GM19463 (cell line): ENCODE measurements around the gene ALLC.

Experiments used
- ATAC-seq: cut with Tn5 transposase; IDR thresholded peaks from one replicate; pipeline ENCODE4 v1.9.1; 2021; ENCODE audit warnings: mild to moderate bottlenecking, moderate library complexity; ENCODE audit not compliant: unreplicated experiment

Gene ALLC

GRCh38 chr2:3639015-3639630 lies 18.9 kb upstream of the ALLC start:
- ATAC-seq, result no peak

GRCh38 chr2:3639653-3640052 lies 18.3 kb upstream of the ALLC start:
- no peak for ATAC-seq

GRCh38 chr2:3641181-3641580 lies 16.8 kb upstream of the ALLC start:
- no peak for ATAC-seq

DNA sequence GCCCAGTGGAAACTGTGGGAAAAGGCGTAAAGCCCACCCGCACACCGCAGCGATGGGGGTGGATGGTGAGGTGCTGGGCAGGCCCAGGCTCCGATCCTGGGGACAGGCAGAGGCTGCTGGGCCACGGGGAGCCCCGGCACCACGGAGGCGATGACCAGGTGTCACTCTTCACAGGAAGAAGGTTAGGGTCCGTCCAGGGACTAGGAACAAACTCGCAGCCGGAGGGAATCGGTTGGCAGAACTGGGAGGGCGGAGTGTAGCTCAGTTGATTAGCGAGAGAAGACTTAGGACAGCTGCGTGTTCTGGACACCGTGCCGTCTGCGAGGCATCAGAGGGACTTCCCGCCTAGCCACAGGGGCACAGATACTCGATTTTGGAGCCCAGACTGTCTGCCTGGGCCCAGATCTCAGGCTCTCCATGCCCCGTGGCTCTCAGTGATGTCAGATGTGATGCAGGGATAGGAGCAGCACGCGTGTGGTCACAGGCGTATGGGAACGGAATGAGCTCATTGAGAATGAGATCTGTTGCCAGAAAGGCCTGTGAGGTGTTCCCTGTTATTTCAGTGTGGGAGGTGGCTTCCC lies 16.1 kb upstream of the ALLC start:
- ATAC-seq, result no peak

GRCh38 chr2:3642521-3643215 lies 15.3 kb upstream of the ALLC start:
- no peak for ATAC-seq

- ATAC-seq, result no peak
Observed at GRCh38 chr2:3643371-3644245, 14.4 kb upstream of the ALLC start.

DNA sequence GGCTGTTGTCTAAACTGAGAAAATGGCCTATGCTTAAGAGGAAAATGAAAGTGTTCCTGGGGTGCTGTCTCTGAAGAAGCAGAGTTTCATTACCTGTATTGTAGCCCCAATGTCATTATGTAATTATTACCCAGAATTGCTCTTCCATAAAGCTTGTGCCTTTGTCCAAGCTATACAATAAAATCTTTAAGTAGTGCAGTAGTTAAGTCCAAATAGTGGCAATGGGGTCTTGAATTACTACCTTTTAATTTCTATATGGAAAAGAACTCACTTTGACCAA lies 13.8 kb upstream of the ALLC start:
- peak; percentile 54 for ATAC-seq

GRCh38 chr2:3644891-3645605 lies 13.0 kb upstream of the ALLC start:
- ATAC-seq, result no peak

- ATAC-seq, result no peak
Observed at GRCh38 chr2:3645745-3646389, 12.1 kb upstream of the ALLC start.

- ATAC-seq, result no peak
Observed at GRCh38 chr2:3646446-3646845, 11.6 kb upstream of the ALLC start.

GRCh38 chr2:3647246-3647645 lies 10.8 kb upstream of the ALLC start:
- no peak for ATAC-seq

DNA sequence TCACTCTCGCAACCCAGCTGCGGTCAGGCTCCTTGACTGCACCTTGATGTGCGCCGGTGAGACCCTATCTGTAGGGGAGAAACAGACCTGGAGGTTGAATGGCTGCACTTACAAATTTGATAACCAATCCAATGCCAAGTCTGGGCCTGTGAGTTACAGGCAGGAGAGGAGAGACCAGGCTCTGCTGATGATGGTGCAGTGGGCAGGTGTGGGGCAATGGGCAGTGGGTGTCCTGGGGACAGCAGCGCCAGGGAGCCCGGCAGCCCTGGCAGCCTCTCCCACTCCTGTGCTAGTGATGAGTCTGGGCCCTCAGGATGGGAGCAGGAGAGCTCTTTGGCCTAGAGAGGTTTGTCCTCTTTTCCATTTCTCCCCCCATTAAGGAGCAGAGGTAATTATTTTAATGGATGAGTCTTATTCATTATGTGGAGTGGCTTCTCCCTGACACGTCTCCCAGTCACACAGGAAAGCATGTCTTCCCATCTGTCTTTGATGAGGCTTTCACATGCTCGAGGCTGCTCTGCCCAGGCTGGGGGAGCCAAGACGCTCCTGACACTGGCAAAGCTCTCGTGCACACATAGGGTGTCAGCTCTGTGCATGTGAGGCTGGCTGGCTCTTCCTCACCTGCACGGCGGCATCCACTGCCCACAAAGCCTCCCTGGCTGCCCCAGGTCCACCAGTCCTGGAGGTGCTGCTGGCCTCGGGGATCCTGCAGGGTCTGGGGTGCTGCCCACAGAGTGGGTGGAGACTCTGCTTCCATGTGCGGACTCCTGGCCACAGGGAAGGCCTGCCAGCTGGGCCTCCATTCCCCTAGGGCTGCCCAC lies 10.0 kb upstream of the ALLC start:
- no peak for ATAC-seq

GRCh38 chr2:3648652-3649177 lies 9.3 kb upstream of the ALLC start:
- no peak for ATAC-seq

DNA sequence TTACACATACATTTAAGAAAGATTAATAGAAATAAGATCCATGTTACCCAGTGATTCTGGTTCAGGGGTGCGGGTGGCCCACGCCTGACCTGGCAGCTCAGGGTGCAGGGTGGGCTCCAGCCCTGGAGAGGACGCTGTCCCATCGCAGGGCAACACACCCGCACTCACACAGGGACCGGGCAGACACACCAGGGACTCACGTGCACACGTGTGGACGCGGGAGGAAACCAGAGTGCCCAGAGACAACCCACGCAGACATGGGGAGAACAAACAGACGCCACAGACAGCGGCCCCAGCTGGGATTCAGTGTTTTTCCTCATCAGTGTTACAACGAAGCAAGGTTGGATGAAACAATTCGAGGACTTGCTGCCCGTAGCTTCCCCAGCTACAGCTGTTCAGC lies 8.4 kb upstream of the ALLC start:
- ATAC-seq, result no peak

- ATAC-seq, result no peak
Observed at GRCh38 chr2:3650140-3650920, 7.7 kb upstream of the ALLC start.

- peak; percentile 77 for ATAC-seq
Observed at GRCh38 chr2:3651691-3652648, 6.0 kb upstream of the ALLC start.

DNA sequence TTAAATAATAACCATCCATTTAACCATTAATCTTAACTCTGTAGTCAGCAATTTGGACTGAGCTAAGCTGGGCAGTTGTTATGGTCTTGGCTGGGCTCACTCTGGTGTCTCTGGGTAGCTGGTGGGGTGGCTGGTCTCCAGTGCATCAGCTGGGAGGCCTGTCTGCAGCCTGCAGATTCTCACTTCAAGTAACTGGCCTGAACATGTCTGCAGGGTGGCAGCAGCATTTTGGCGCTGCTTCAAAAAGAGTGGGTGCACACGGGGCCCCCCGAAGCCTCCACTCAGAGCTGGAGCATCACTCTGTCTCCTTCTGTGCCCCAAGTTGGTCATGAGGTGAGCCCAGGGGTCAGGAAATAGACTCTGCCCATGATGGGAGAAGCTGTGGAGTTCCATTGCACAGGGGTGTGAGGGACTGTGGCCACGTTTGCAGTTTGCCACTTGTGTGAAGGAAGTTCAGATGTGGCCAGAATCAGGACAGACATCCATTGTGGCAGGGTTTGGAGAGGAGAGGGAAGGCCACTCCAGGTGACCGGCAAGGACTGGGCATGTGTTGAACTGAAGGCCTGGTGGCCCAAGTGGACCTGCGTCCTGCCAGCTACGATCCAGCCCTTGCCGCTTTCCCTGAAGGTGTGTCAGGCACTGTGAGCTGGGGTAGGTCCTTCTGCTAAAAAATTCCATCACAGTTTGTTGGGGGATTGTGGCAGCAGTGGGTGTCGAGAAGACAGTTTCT lies 4.9 kb upstream of the ALLC start:
- no peak for ATAC-seq
